GM21528 (cell line): ENCODE measurements around the gene DRD4.
A peak's percentile ranks its signal among the peaks of the same experiment; 100 is the strongest.

Source experiments
- ATAC-seq: cut with Tn5 transposase; IDR thresholded peaks from one replicate; pipeline ENCODE4 v1.9.1; 2021; ENCODE audit warnings: mild to moderate bottlenecking, moderate library complexity; ENCODE audit not compliant: unreplicated experiment, low FRiP score

Gene DRD4

DNA sequence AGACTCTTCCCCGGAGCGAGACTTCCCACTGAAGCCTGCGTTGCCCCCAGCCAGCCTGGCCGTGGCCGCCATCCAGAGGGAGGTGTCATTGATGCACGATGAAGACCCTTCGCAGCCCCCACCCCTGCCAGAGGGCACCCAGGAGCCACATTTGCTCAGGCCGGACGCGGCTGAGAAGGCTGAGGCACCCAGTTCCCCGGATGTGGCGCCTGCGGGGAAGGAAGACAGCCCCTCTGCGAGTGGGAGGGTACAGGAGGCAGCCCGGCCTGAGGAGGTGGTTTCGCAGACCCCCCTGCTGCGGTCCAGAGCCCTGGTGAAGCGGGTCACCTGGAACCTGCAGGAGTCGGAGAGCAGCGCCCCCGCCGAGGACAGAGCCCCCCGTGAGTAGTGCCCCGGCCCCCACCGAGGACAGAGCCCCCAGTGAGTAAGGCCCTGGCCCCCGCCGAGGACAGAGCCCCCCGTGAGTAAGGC, 27.7 kb upstream of the DRD4 start:
- ATAC-seq: no peak

DNA sequence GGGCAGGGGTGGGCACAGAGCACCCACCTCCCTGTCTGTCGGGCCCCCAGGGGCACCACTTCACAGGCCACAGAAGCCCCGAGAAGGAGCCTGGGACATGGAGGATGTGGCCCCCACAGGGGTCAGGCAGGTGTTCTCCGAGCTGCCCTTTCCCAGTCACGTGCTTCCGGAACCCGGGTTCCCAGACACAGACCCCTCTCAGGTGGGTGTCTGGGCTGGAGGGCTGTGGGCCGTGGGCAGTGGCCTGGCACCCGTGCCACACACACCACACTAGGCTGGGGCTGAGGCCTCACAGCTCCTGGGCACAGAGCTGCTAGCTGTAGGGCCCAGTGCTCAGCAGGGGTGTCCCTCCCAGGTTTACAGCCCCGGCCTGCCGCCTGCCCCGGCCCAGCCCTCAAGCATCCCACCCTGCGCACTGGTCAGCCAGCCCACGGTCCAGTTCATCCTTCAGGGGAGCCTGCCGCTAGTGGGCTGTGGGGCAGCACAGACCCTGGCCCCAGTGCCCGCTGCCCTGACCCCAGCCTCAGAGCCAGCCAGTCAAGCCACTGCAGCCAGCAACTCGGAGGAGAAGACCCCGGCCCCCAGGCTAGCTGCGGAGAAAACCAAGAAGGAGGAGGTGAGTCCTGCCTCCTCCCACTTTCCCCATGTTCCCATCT, 26.8 kb upstream of the DRD4 start:
- ATAC-seq: no peak

DNA sequence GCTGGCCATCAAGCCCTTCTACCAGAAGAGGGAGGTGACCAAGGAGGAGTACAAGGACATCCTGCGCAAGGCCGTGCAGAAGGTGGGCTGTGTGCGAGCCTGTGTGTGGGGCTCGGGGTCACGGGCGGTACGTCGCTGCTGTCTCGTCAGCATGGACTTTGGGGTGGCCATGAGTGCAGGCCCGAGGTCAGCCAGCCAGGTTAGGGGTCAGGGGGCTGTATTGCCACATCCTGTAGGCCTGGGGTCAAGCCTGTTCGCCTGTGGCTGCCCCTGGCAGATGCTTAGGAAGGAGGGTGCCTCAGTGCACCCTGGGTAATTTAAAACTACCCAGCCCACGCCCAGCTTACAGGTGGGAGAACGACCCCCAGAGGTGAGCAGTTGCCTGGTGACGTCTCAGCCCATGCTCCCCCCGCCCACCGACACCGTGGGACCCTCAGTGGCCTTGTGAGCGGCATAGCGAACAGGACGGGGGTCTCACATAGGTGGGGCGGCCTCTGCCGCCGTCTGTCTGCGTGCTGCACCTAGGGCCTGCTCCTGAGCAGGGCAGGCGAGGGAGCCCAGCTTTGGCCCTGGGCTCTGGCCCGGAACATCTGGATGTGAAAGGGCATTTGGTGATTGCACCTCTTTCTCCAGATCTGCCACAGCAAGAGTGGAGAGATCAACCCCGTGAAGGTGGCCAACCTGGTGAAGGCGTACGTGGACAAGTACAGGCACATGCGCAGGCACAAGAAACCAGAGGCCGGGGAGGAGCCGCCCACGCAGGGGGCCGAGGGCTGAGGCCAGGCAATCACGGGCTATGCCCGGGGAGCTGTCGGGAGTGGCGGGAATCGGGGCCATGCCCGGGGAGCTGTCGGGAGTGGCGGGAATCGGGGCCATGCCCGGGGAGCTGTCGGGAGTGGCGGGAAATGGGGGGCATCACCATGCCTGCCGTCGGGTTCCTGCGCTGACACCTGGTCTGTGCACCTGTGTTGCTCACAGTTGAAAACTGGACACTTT, 25.8 kb upstream of the DRD4 start:
- no peak for ATAC-seq

DNA sequence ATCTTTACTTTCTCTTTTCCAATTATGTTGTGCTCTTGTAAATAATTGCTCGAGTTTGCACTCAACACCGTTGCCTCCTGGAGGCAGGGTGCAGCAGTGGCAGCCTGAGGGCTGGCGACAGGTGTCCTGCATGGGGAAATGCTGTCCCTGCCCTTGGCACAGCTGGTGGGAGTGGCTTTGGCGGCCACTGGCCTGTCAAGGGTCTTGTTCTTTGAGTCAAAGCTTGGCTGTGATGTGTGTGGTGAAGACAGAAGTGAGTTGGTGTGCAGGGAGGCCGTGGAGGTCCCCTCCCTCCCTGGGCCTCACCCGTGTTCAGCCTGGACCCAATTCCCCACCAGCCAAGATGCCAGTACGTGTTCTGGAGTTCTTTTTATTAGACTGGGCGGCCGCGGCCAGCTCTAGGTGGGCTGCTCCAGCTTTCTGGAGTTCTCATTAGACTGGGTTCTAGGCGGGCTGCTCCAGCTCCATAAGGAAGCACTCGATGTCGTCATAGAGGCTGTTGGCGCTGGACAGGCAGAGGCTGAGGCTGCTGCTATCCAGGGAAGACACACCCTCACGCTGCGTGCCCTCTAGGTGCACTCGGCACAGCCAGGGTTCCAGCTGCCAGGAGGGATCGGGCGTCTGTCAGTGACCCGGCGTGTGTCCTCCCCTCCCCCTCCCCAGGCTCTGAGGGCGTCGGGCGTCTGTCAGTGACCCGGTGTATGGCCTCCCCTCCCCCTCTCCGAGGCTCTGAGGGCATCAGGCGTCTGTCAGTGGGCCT, 24.7 kb upstream of the DRD4 start:
- no peak for ATAC-seq

DNA sequence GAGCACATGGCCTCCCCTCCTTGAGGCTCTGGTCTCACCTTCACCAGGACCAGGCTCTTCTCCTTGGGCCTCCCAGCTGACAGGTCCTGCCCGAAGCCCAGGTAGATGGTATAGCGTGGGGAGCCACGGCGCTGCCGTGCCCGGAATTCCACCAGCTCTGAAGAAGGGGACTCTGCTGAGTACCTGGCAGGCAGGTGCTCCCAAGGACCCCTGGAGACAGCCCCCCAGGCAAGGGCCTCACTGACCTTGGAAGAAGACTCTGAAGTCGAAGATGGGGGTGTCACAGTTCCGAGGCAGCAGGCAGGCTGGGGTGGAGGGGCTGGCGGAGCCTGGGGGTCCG, 24.1 kb upstream of the DRD4 start:
- ATAC-seq: no peak

DNA sequence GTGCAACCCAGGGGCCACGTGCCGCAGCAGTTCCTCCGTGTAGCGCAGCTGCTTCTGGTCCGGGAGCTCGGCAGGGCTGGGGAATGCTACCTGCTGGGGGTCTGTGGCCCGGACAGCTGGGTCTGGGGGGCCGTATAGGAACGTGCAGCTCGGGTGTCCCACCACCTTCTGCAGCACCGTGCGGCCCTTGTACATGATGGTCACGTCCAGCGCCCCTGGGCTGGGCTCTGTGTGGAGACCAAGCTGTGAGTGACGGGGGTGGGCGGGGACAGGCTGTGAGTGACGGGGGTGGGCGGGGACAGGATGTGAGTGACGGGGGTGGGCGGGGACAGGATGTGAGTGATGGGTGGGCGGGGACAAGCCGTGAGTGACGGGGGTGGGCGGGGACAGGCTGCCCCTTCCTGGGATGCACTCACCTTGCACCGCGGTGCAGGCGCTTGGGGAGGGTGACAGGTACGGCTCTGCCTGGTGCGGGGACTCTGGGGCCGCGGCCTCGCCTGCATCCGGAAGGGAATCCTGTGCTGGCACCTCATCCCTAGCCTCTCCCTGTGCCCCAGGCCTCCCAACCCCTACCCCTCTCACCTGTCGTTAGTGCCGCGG, 23.6 kb upstream of the DRD4 start:
- ATAC-seq: no peak

DNA sequence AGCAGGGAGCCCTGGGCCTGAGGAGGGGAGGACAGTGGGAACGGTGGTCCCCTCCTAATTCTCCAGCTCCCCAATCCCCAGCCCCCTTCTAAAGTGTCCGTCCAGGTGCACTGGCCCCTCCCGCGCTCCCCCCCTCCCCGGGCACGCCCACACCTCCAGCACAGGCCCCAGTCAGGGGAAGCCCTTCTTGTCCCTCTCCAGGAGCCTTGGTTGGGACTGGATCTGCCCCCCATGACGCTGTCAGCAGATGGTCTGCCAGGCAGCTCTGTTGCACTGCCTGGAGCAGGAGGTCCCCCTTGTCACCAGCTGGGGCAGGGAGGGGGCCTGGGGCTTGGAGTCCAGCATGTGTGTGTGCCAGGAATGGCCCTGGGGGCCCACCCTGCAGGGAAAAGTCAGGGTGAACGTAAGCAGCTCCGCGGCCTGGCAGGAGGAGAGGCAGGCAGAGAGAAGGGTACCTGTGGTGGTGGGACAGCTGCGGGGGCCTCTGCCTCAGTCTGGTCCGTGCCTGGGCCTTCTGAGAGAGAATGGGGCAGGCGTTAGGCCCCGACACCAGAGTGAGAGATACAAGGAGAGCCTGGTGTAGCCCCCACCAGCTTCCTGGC, 22.9 kb upstream of the DRD4 start:
- ATAC-seq: no peak

DNA sequence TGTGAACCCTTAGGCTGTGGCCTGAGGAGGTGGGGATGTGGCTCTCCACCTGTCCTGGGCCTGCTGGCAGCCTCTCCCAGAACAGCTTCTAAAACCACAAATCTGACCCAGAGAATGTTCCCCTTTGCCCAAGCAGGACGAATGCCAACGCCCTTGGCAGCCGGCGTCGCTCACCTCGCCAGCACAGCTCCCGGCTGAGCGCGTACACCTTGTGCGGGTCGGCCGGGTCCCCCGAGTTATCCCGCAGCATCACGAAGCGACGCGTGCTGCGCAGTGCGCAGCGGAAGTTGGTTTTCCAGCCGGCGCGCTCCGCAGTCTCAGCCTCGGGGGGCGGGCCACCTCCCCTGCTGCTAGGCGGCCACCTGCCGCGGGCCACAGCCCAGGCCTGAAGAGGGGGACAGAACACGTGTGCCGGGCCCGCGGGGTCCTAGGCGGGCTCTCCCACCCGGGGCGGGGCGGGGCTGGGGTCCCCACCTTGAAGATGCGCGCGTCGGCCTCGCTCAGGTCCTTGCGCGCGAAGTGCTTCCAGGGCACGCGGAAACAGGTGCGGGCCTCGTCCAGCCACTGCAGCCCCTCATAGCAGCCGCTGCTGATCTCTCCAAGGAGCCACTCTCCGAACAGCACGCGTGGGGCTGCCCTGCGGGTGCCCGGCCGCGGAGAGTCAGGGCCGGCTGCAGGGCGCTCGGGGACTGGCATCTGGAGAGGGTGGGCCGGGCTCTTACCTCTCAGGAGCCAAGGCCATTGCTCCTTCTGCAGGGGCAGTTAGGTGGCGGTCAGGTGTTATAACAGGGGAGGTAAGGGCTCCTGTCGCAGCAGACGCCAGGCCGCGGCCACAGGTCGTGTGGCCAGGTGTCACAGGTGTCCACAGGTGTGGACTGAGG, 22.2 kb upstream of the DRD4 start:
- ATAC-seq: peak; percentile 1

DNA sequence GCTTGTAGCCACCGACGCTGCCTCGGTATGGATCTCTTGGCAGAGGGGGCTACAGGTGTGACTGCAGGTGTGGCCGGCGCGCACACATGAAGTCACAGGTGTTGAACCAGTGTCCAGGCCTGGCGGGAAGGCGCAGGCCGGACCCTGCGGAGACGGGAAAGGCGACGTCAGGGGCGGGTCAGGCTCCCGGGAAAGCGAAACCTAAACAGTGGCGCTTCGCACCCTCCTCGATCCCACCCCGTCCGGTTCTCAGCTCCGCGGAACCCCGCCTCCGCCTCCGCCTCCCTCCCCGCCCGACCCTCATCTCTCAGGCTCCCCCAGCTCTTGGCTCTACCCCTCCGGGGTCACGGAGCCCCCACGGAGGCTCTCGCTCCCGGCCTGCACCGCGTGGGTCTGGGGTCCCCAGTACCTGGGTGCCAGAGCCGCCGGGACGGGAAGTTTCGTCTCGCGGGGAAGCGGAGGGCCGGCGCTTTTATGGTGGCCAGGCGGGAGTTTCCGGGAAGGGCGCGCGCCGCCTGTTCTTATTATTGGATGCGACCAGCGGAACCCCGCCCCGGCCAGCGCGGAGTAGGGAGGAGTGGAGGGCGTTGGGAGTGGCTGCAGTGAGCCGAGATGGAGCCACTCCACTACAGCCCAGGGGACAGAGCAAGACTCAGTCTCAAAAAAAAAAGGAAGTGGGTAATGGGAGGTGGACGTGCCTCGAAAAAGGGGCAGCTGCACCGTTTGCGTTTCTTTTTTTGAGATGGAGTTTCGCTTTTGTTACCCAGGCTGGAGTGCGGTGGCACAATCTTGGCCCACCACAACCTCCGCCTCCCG, 21.4 kb upstream of the DRD4 start, which contains the start of gene IRF7:
IRF7 (minus strand) TSS at position 447 of the 816 bp plus-strand sequence. CDS start 586 bp downstream, outside the sequence.
- ATAC-seq: peak; percentile 65

DNA sequence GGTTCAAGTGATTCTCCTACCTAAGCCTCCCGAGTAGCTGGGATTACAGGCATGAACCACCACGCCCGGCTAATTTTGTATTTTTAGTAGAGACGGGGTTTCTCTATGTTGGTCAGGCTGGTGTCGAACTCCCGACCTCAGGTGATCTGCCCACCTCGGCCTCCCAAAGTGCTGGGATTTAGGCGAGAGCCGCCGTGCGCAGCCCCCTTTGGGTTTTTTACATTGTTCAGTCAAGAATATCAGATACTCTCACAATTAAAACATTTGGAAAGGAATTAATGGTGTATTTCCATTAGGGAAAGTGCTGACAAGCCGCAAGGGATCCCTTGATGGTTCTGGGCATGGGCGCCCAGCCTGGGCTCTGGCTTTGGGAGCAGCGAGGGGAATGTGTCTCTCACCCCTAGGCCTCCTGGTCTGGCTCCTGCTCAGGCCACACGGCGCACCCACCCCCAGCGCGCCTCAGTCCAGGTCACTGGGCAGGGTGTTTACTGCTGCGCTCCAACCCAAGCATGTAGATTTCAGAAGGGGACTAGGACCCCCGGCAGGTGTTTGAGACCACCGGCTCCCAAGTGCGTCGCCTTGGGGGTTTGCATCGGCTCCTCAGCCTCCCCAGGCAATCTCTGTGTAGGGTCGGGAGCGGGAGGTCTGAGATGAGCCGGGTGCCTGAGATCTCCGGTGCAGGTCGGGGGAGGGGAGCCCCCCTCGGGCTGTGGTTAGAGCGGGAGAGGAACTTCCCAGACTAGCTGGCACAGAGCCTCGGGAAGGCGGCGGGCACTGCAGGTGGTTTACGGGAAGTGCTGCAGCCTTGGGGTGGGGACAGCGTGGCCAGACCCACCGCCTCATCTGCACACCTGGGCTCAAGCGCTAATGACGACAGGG, 20.5 kb upstream of the DRD4 start:
- no peak for ATAC-seq

DNA sequence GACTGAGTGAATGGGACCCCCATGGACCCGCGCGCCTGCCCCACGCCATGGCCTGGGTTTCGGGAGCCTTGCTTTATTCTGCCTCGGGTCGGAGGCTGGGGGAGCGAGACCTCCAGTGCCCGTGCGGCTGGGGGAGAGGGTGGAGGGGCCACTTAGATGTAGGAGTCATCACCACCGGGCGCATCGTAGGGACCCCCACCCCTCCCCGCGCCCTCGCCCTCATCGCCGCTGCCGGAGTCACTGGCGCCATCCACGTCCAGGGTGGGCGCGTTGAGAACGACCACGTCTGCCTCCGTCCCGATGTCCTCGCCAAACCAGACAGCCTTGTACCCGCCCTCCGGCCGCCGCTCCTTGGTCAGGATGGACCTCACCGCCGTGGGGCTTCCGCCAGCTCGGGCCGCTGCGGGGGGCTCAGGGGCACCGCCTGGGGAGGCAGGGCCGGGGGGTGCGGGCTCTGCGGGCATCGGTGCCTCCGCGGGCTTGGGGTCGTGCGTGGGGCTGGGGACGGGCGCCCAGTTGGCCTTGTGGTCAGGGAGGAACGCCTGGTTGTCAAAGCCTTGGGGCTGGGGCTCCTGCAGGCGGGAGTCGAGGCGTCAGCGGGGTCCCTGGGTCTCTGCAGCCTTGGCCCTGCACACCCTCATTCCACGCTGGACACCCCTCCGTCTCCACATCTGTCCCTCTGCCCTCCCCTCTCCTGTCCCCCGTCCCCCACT, 19.7 kb upstream of the DRD4 start:
- no peak for ATAC-seq

DNA sequence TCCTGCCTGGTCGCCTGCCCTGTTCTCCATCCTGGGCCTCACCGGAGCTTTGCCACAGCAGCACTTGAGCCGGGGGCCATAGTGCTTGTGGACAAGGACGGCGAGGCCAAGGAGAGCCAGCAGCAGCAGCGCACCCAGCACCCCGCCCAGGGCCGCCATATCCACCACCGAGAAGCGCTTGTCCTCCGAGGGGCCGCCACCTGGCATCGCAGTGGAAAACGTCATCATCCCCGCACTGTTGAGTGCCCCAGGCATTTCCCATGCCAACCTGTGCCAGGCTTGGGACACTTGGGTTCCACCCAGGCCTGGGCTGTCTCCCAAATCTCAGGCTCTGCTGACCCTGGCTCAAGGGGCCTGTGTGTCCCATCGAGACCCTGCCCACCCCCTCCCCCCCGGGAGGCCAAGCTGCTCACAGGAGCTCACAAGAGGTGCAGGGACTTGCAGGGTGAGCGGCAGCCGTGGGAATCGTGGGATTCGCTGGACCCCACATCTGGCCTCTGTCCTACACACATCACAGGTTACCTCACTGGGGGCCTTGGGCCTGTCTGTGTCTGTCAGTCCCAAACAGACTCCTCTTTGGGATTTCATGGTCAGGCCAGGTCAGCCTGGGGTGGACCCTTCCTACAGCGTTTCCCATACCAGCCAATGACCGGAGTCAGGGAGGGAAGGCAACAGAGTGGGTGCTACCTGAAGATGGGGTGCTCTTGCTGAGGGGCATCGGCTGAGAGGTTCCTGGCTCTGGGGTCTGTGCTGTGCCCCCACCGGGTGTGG, 19.0 kb upstream of the DRD4 start:
- no peak for ATAC-seq

DNA sequence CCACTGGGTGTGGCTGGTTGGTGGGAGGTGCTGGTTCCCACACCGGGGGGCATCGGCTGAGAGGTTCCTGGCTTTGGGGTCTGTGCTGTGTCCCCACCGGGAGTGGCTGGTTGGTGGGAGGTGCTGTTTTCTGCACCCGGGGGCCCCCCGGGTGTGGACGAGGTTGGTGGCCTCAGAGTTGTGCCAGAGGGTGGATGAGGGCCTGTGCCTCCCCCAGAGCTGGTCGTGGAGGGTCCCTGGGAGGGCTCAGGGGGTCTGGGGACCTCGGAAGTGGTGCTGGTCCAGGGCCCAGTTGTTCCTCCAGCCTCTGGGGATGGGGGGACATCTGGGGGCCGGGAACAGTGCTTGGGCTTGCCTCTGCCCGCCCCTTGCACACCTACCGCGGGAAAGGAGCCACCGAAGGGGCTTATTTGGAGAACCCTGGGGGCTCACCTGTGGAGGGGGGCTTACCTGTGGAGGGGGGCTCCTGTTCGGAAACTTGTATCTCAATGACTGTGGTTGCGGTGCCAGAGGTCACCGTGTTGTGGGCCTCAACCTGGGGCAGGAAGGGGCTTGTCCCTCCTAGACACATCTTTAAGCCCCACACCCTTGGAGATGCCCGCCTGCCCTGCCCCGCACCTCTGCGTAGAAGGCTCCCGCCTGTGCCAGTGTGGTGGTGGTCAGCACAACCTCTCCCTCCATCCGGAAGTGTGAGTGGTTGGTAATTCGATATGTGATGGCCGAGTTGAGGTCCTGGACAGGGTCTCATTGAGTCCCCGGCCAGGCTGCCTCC, 18.0 kb upstream of the DRD4 start:
- ATAC-seq: no peak

DNA sequence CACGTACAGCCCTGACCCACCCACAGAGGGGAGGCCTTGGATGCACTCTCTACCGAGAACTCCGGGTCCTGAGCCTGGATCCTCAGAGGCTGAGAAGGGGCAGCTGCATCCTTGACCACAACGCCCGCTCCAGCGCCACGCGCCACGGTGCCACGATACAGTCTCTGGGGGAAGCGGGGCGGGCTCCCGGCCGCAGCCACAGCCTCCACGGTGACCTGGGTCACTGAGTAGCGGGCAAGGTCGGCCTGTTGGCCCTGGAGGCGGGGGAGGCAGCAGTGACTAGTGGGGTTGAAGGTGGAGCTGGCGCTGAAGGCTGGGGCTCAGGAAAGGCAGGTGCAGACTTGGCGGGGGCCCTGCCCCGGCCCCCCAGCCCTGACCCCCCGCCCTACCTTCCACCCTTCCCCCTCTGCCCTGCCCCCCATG, 17.4 kb upstream of the DRD4 start:
- ATAC-seq: no peak

DNA sequence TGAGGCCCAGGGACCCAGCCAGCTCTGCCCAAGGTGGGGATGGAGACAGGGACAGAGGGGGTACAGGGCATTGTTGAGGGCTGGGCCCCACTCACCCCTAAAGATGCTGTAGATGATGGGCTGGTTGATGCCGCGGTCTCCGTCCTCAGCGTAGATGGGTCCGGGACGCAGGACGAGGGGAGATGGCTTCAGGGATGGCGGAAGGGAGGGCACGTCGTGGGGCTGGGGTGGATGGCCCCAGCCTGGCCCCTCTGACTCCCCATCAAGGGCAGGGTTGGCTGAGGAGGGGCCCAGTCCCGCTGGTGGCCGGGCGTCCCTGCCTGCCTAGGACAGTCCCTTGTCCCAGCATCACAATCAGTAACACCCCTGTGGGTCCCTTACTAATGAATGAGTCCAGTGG, 16.9 kb upstream of the DRD4 start:
- no peak for ATAC-seq
